HG03060 (cell line): Measurements from ENCODE around the gene PI4KB.

Experiments
- ATAC-seq: cut with Tn5 transposase; IDR thresholded peaks from one replicate; pipeline ENCODE4 v1.9.1; 2021; ENCODE audit warnings: low read depth, moderate number of reproducible peaks; ENCODE audit not compliant: unreplicated experiment

The PI4KB gene

GRCh38 chr1:151346769-151347522 is 19.7 kb upstream of the PI4KB start, which contains the start of gene RFX5:
Gene RFX5 (minus strand): TSS chr1:151347252. CDS start chr1:151346320, 932 bp downstream.
- ATAC-seq = peak; percentile 96

GRCh38 chr1:151346082-151346768 is 19.0 kb upstream of the PI4KB start:
- no peak for ATAC-seq

GRCh38 chr1:151344291-151344690 is 17.1 kb upstream of the PI4KB start:
- ATAC-seq = no peak

- no peak for ATAC-seq
Observed at GRCh38 chr1:151343587-151343986, 16.4 kb upstream of the PI4KB start.

GRCh38 chr1:151342569-151342968 is 15.4 kb upstream of the PI4KB start:
- ATAC-seq = no peak

GRCh38 chr1:151342021-151342420 is 14.8 kb upstream of the PI4KB start:
- no peak for ATAC-seq

GRCh38 chr1:151340870-151341754 is 13.9 kb upstream of the PI4KB start:
- ATAC-seq = peak; percentile 55

- ATAC-seq = no peak
Observed at GRCh38 chr1:151336556-151336955, 9.3 kb upstream of the PI4KB start.

GRCh38 chr1:151334822-151335221 is 7.6 kb upstream of the PI4KB start:
- ATAC-seq = no peak

- ATAC-seq = peak; percentile 11
Observed at GRCh38 chr1:151327903-151328674, 873 bp upstream of the PI4KB start.

GRCh38 chr1:151326619-151327222 is 495 bp downstream of the PI4KB start:
- ATAC-seq = peak; percentile 14

- ATAC-seq = no peak
Observed at GRCh38 chr1:151325646-151326429, 1.4 kb downstream of the PI4KB start.

GRCh38 chr1:151325231-151325630 is 2.0 kb downstream of the PI4KB start:
- ATAC-seq = no peak

GRCh38 chr1:151324390-151324930 is 2.8 kb downstream of the PI4KB start:
- ATAC-seq = no peak

GRCh38 chr1:151318975-151319374 is 8.2 kb downstream of the PI4KB start:
- no peak for ATAC-seq

GRCh38 chr1:151315565-151316235 is 11.5 kb downstream of the PI4KB start:
- ATAC-seq = no peak

- no peak for ATAC-seq
Observed at GRCh38 chr1:151314137-151314875, 12.9 kb downstream of the PI4KB start.

- no peak for ATAC-seq
Observed at GRCh38 chr1:151313501-151313900, 13.7 kb downstream of the PI4KB start.
